ENCODE measurements around the gene MMD. TPM values are rescaled to one million over a fixed set of nuclear protein-coding genes. Genes with fewer than 3 reads are reported as not detected.
"Not testable (repeated sequence)": the region's sequence is repeated elsewhere in the genome, so short reads cannot be mapped to it uniquely, and the experiment has no call there.

Gene MMD
- polyA plus RNA-seq, 3 donors: 3.4 to 7.0 (median 4.6) TPM

DNA sequence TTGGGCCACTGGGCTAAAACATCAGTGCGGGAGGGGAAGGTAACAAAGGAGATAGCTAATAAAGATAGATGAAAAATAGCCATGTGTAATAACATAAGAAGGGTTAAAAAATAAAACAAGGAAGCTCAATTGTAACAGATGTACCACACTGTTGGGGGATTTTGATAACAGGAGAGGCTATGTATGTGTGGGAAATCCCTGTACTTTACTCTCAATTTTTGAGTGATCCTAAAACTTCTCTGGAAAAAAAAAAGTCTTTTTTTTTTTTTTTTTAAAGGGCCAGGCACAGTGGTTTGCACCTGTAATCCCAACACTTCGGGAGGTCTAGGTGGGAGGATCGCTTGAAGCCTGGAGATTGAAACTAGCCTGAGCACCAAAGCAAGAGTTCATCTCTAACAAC, 1.9 kb upstream of the MMD start:
- DNase-seq: no peak
- WGBS (ENCODE audit: insufficient coverage): no CpG with 5 or more reads among the region's 3 CpGs
- peaks cover 8 to 17% (median 16%) of the 10 kb centered on the region in 3 donors for H3K27me3 Mint-ChIP-seq (ENCODE audit: low read depth in 3 of 3)
- H3K9me3 ChIP-seq (replicated peaks in 1 of 2; ENCODE audit: control insufficient read depth in 1 of 2, insufficient read depth in 1 of 2, low read length in 2 of 2): no peaks in the 10 kb centered on the region
- H3K9ac ChIP-seq (ENCODE audit: insufficient read depth, low read length, poor library complexity, severe bottlenecking): no peak overlapping the region
- H3K4me2 ChIP-seq (replicated peaks; ENCODE audit: extremely low read depth, low read length, poor library complexity, severe bottlenecking): no peak overlapping the region
- no peaks in the 10 kb centered on the region for H3K9me3 Mint-ChIP-seq
- no peak overlapping the region for H3K27ac ChIP-seq (ENCODE audit: low read depth in 1 of 2, low read length in 2 of 2)
- peak overlapping the region in 1 of 2 donors; percentile 48 for H3K4me3 Mint-ChIP-seq
- no peaks in the 10 kb centered on the region for H3K36me3 Mint-ChIP-seq
- H3K36me3 ChIP-seq (replicated peaks in 1 of 2; ENCODE audit: control insufficient read depth in 1 of 2, insufficient read depth in 2 of 2, low read length in 2 of 2): no peaks in the 10 kb centered on the region
- no peaks in the 10 kb centered on the region for H4K20me1 ChIP-seq (ENCODE audit: insufficient read depth, low read length)
- no peak overlapping the region for H3K4me3 ChIP-seq (replicated peaks in 1 of 3; ENCODE audit: low read depth in 2 of 3, low read length in 3 of 3)
- peaks cover 5 to 16% of the 10 kb centered on the region in 2 donors for H3K27me3 ChIP-seq (ENCODE audit: control insufficient read depth in 2 of 2, insufficient read depth in 2 of 2, low read length in 2 of 2)
- TF ChIP-seq, protein P1, sequence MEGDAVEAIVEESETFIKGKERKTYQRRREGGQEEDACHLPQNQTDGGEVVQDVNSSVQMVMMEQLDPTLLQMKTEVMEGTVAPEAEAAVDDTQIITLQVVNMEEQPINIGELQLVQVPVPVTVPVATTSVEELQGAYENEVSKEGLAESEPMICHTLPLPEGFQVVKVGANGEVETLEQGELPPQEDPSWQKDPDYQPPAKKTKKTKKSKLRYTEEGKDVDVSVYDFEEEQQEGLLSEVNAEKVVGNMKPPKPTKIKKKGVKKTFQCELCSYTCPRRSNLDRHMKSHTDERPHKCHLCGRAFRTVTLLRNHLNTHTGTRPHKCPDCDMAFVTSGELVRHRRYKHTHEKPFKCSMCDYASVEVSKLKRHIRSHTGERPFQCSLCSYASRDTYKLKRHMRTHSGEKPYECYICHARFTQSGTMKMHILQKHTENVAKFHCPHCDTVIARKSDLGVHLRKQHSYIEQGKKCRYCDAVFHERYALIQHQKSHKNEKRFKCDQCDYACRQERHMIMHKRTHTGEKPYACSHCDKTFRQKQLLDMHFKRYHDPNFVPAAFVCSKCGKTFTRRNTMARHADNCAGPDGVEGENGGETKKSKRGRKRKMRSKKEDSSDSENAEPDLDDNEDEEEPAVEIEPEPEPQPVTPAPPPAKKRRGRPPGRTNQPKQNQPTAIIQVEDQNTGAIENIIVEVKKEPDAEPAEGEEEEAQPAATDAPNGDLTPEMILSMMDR (IDR thresholded peaks at IDR 0.05): no peak
- peaks cover 16 to 32% of the 10 kb centered on the region in 2 donors for H3K4me1 ChIP-seq (ENCODE audit: control insufficient read depth in 1 of 2, insufficient read depth in 2 of 2, low read length in 2 of 2)
- peaks cover 17% of the 10 kb centered on the region for H3K79me2 ChIP-seq (ENCODE audit: insufficient read depth, low read length)
- peaks cover 23% of the 10 kb centered on the region for H3K4me1 Mint-ChIP-seq
- intact Hi-C loops (cut with micrococcal nuclease): no loop called here
- no peak overlapping the region for H2AFZ ChIP-seq (ENCODE audit: insufficient read depth, low read depth, low read length, poor library complexity, severe bottlenecking)
- H3K27ac Mint-ChIP-seq: peak overlapping the region in 1 of 7 donors; percentile 25

DNA sequence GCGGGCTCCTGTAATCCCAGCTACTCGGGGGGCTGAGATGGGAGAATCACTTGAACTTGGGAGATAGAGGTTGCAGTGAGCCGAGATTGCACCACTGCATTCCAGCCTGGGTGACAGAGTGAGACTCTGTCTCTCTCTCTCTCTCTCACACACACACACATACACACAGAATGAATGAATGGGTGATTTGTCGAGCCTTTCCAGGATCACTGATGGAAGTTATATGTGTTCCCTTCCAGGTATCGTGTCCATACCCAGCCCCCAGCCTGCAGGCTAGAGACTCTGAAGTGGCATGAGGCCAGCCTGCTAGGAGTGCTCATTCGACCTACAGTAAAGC, 1.2 kb upstream of the MMD start:
- H4K20me1 ChIP-seq (ENCODE audit: insufficient read depth, low read length); H2AFZ ChIP-seq (ENCODE audit: insufficient read depth, low read depth, low read length, poor library complexity, severe bottlenecking); H3K27ac Mint-ChIP-seq; H3K9me3 Mint-ChIP-seq; H3K9ac ChIP-seq (ENCODE audit: insufficient read depth, low read length, poor library complexity, severe bottlenecking); H3K27ac ChIP-seq (ENCODE audit: low read depth in 1 of 2, low read length in 2 of 2); H3K36me3 ChIP-seq (replicated peaks in 1 of 2; ENCODE audit: control insufficient read depth in 1 of 2, insufficient read depth in 2 of 2, low read length in 2 of 2); H3K36me3 Mint-ChIP-seq; DNase-seq; H3K4me3 ChIP-seq (replicated peaks in 1 of 3; ENCODE audit: low read depth in 2 of 3, low read length in 3 of 3); H3K9me3 ChIP-seq (replicated peaks in 1 of 2; ENCODE audit: control insufficient read depth in 1 of 2, insufficient read depth in 1 of 2, low read length in 2 of 2); intact Hi-C loops (cut with micrococcal nuclease); H3K4me2 ChIP-seq (replicated peaks; ENCODE audit: extremely low read depth, low read length, poor library complexity, severe bottlenecking): not testable (repeated sequence)
- H3K27me3 Mint-ChIP-seq (ENCODE audit: low read depth in 3 of 3): peaks cover 8 to 16% (median 13%) of the 10 kb centered on the region in 3 donors
- peaks cover 5 to 16% of the 10 kb centered on the region in 2 donors for H3K27me3 ChIP-seq (ENCODE audit: control insufficient read depth in 2 of 2, insufficient read depth in 2 of 2, low read length in 2 of 2)
- H3K4me1 Mint-ChIP-seq: peaks cover 26% of the 10 kb centered on the region
- peaks cover 20% of the 10 kb centered on the region for H3K79me2 ChIP-seq (ENCODE audit: insufficient read depth, low read length)
- WGBS (ENCODE audit: insufficient coverage): 100% methylated on average over 2 of the region's 6 CpGs
- H3K4me3 Mint-ChIP-seq: peak overlapping the region in 1 of 2 donors; percentile 20
- peaks cover 16 to 32% of the 10 kb centered on the region in 2 donors for H3K4me1 ChIP-seq (ENCODE audit: control insufficient read depth in 1 of 2, insufficient read depth in 2 of 2, low read length in 2 of 2)

Data from CD14-positive monocyte (primary cell).